ENCODE data around the gene CHRD. TPM values are rescaled to one million over a fixed set of nuclear protein-coding genes. Genes with fewer than 3 reads are reported as not detected.
"Not testable (repeated sequence)": the region's sequence is repeated elsewhere in the genome, so short reads cannot be mapped to it uniquely, and the experiment has no call there.

The CHRD gene
- total RNA-seq, 1 experiment from 2014 or later = 1.2 TPM

DNA sequence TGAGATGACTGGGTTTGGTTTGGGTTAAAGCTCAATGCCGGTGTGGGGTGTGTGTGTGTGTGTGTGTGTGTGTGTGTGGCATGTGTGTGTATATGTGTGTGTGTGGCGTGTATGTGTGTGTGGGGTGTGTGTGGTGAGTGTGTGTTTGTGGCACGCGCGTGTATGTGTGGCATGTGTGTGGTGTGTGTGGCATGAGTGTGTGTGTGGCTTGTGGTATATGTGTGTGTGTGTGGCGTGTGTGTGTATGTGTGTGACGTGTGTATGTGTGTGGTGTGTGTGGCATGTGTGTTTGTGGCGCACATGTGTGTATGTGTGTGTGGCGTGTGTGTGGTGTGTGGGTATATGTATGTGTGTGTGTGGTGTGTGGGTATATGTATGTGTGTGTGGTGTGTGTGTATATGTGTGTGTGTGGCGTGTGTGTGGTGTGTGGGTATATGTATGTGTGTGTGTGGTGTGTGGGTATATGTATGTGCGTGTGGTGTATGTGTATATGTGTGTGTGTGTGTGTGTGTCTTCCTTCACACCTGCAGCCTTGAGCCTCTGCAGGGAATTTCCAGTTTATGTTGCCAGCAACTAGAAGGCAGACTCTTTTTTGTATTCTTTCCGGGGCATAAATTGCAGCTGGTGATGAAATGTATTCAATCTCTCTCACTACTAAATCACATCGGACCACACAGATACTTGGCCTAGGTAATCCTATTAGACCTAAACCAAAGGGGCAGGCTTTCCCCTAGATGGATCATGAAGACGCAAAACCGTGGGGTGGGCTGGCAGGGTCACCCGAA, 34.8 kb downstream of the CHRD start:
- DNase-seq (ENCODE audit: low read depth) = no peak

DNA sequence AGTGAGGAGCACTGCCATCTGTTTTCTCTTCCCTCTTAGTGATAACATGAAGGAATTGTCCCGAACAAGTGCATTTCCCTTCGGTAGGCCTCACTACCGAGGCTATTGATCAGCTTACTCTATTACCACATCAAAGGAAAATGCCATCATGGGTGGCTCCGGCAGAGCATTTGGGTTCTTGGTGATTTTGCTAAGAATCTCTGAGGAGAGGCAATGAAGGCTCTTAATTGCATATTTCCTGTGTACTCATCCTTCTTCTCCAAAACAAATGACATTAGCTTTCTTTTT, 35.3 kb downstream of the CHRD start:
- DNase-seq (ENCODE audit: low read depth) = no peak

DNA sequence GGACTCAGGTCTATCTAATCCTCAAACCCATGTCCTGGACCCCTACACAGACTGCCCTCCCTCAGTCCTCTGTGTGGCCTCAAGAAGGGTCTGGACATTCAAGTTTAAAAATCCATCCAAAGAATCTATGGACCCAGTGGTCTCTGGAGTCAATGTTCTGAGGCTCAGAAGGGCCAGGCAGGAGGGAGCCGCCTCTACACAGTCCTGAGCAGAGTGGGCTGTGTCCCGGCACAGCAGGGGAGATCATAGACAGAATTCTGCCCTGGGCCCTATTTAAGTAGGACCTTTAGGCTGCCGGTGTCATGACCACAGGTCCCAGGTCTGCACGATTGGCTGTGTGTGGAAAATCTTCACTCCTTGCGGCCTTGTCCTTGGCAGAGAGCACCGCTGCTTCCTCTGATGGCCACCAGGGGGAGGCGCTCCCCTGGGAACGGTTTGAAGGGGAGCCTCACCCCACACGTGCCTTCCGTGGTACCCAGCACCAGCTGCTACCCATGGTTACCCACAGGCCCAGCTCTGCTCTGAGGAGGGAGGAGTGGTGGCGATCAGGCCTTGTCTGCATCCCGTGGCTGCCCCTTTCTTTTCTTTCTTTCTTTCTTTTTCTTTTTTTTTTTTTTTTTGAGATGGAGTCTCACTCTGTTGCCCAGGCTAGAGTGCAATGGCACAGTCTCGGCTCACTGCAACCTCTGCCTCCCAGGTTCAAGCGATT, 37.9 kb downstream of the CHRD start:
- peak; percentile 71 for DNase-seq (ENCODE audit: low read depth)

DNA sequence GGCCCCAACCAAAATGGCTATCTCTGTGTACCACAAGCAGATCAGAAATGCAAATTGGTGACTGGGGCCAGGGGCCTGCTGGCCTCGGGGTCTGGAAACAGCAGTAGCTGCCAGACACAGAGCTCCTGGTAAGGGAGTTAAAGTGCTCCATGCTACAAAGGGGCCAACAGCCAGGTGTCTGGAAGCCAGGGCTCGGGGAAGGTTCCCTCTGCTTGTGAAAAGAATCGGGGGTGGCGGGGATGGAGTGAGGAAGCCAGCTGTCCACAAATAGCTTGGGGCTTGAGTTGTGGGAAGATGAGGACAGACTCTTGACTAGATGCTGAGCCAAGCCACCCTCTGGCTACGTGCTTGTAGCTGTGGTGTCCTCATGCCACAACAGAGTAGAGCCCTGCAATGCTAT, 39.3 kb downstream of the CHRD start:
- no peak for DNase-seq (ENCODE audit: low read depth)

DNA sequence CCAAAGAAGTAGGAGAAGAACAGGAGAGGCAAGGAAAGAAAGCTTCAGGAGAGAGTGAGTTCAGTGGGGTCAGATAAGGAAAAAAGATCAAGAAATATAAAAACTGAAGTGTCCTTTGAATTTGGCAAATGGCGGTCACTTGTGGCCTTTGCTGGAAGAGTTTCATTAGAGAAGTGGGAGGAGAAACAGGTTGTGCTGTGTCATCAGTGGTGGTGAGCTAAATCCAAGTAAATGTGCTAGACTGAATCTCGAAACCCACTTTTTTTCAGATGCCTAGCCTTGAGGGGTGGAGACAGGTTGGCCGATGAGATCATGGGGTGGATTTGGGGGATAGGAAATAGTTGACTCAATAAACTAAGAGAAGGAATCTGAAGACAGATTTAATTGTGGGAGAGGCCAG, 43.7 kb downstream of the CHRD start:
- peak; percentile 26 for DNase-seq (ENCODE audit: low read depth)

DNA sequence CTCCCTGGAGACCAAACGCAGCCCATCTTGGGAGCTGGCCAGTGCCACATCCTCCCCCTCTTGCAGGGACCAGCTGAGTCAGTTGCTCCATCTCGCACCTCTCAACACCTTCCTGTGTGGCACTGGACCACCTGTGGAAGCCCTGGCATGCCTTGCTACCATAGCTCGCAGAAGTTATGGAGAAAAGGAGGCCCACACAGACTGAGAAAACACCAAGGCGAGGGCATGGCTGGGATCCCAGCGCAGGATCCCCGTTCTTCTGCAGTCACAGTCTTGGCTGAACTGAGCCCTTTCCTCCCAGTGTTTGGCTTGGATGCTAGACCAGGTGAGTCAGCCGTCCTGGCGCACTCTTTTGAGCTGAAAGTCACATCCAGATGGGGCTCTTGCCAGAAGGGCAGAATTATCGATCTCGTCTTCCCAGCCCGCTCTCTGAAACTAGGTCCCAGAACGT, 46.9 kb downstream of the CHRD start:
- no peak for DNase-seq (ENCODE audit: low read depth)

DNA sequence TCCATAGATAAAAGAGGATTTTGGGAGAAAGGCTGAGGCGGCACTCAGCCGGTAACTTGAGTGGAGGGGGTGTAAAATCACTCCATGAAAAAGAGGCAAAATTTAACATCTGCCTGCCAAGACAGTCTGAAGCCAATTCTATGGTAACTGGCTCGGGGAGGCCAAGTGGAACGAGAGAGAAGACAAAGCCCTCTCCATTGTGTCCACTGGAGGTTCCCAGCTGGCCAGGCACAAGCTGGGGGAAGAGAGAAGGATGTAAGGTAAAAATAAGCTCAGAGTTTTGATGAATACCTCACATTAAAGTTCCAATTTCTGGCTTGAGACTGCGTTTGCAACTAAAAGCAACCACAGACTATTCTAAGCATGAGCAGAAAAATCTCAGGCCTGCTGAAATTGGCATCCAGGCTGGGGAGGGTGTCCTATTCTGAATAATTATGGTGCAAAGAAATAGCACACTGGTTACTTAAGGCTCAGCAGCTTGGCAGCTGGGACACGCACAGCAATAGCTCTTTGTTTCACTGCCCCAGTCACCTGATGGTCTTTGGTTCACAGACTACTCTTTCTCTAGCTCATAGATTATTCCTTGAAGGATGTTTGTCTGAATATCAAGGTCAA, 48.8 kb downstream of the CHRD start:
- DNase-seq (ENCODE audit: low read depth) = no peak

DNA sequence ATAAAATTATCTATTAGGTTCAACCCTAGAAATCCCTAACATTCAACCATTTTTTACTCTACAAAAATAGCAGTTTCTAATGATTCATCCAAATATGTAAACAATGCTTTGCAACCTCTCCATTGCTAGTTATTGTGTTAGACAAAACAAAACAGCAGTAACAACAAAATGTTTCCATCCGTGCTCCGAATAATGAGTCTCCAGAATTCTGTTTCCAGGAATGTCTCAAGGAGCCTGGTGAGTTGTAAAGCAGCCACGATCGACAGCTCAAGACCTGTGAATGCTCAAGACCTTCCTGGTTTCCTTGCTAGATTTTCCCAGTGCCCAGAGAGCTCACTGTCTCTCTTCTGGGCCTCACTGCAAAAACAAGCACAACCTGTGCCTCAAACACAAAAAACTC, 49.9 kb downstream of the CHRD start:
- no peak for DNase-seq (ENCODE audit: low read depth)

DNA sequence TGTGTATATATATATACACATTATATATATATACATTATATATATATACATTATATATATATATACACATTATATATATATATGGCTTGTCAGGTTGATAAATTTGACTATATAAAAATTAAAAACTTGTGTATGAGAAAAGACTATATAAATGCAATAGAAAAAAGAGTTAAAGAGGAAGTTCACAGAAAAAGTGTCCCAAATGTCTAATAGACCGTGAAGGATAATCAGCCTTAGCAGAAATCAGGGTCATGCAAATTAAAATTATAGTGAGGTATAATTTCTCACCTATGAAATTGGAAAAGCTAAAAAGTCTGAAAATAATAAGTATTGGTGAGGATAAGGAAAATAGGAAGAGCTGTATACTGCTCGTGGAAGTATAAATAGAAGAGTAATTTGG, 51.1 kb downstream of the CHRD start:
- no peak for DNase-seq (ENCODE audit: low read depth)

DNA sequence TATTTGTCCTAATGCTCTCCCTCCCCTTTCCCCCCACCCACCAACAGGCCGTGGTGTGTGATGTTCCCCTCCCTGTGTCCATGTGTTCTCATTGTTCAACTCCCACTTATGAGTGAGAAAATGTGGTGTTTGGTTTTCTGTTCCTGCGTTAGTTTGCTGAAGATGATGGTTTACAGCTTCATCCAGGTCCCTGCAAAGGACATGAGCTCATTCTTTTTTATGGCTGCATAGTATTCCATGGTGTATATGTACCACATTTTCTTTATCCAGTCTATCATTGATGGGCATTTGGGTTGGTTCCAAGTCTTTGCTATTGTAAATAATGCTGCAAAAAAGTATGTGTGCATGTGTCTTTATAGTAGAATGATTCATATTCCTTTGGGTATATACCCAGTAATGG, 53.3 kb downstream of the CHRD start:
- DNase-seq (ENCODE audit: low read depth) = not testable (repeated sequence)

DNA sequence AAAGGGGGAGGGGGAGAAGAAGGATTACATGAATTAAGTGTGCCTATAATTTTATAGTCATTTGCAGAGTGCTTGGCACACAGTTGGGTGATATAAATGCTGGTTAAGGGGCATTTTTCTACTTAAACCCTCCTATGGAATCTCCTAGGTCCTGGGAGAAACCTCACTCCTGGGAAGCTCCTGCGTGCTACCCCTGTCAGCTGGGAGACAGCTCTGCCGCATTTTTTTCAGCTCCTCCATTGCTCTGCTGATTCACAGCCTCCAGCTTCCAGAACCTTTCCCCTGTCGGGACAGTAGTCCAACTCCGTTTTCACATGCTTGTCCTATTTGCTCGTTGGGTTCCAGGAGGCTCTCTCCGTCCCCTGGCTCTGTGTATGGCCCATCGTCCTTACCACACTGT, 59.2 kb downstream of the CHRD start:
- no peak for DNase-seq (ENCODE audit: low read depth)

Other genes starting within 250 kb of the CHRD start
- 85.0 and 88.4 TPM in 2 replicates for gene EIF2B5, start 244.7 kb upstream of the CHRD start, total RNA-seq (2014; rRNA removed; shearing (Covaris generic))
- gene DVL3, start 224.7 kb upstream of the CHRD start, total RNA-seq (2014; rRNA removed; shearing (Covaris generic)) = 38.6 and 46.8 TPM in 2 replicates
- 840 and 907 TPM in 2 replicates for gene AP2M1, start 205.2 kb upstream of the CHRD start, total RNA-seq (2014; rRNA removed; shearing (Covaris generic))
- 49.1 and 72.9 TPM in 2 replicates for gene ABCF3, start 193.9 kb upstream of the CHRD start, total RNA-seq (2014; rRNA removed; shearing (Covaris generic))
- not detected in 2 replicates for gene VWA5B2, start 150.5 kb upstream of the CHRD start, total RNA-seq (2014; rRNA removed; shearing (Covaris generic))
- 93.3 and 146 TPM in 2 replicates for gene ALG3, start 131.1 kb upstream of the CHRD start, total RNA-seq (2014; rRNA removed; shearing (Covaris generic))
- gene EEF1AKMT4, start 130.4 kb upstream of the CHRD start, total RNA-seq (2014; rRNA removed; shearing (Covaris generic)) = 18.5 TPM in 2 replicates
- 3.6 and 10.5 TPM in 2 replicates for gene CAMK2N2, start 118.5 kb upstream of the CHRD start, total RNA-seq (2014; rRNA removed; shearing (Covaris generic))
- gene ECE2, start 104.0 kb upstream of the CHRD start, total RNA-seq (2014; rRNA removed; shearing (Covaris generic)) = not detected in 2 replicates
- gene PSMD2, start 80.8 kb upstream of the CHRD start, total RNA-seq (2014; rRNA removed; shearing (Covaris generic)) = 1,567 and 1,674 TPM in 2 replicates
- gene EIF4G1, start 65.4 kb upstream of the CHRD start, total RNA-seq (2014; rRNA removed; shearing (Covaris generic)) = 750 and 760 TPM in 2 replicates
- gene FAM131A, start 42.5 kb upstream of the CHRD start, total RNA-seq (2014; rRNA removed; shearing (Covaris generic)) = 61.8 and 71.7 TPM in 2 replicates
- gene CLCN2, start 18.4 kb upstream of the CHRD start, total RNA-seq (2014; rRNA removed; shearing (Covaris generic)) = 13.9 and 21.1 TPM in 2 replicates
- gene POLR2H, start 18.3 kb upstream of the CHRD start, total RNA-seq (2014; rRNA removed; shearing (Covaris generic)) = 327 and 330 TPM in 2 replicates
- not detected in 2 replicates for gene THPO, start 1.8 kb upstream of the CHRD start, total RNA-seq (2014; rRNA removed; shearing (Covaris generic))
- 0.94 and 1.00 TPM in 2 replicates for gene EPHB3, start 181.7 kb downstream of the CHRD start, total RNA-seq (2014; rRNA removed; shearing (Covaris generic))